ENCODE data around the gene MRPL17.

MRPL17 gene

GRCh38 chr11:6654281-6655019 lies 28.7 kb downstream of the MRPL17 start:
- Histone ChIP-seq H3K4me3 (peak overlapping the region; percentile 77), H3K27ac (peak overlapping the region; percentile 67 to 82)
- no peak for DNase-seq (ENCODE audit: low spot score)
- no peak for TF ChIP-seq CTCF (IDR thresholded peaks at IDR 0.05)

- no peak overlapping the region for H3K4me3 ChIP-seq
- H3K27ac ChIP-seq: no peak overlapping the region
- no peak for TF ChIP-seq CTCF (IDR thresholded peaks at IDR 0.05)
- no peak for DNase-seq (ENCODE audit: low spot score)
Observed at GRCh38 chr11:6653656-6654055, 29.5 kb downstream of the MRPL17 start.

- no peak overlapping the region for H3K4me3 ChIP-seq
- no peak overlapping the region for H3K27ac ChIP-seq
- no peak for DNase-seq (ENCODE audit: low spot score)
- TF ChIP-seq CTCF (IDR thresholded peaks at IDR 0.05): no peak
Observed at GRCh38 chr11:6653097-6653496, 30.0 kb downstream of the MRPL17 start.

GRCh38 chr11:6652182-6652581 lies 31.0 kb downstream of the MRPL17 start:
- no peak for DNase-seq (ENCODE audit: low spot score)
- Histone ChIP-seq H3K4me3 (no peak overlapping the region), H3K27ac (no peak overlapping the region)
- TF ChIP-seq CTCF (IDR thresholded peaks at IDR 0.05): no peak

GRCh38 chr11:6650980-6651379 lies 32.2 kb downstream of the MRPL17 start:
- no peak overlapping the region for H3K27ac ChIP-seq
- DNase-seq (ENCODE audit: low spot score): no peak
- no peak for TF ChIP-seq CTCF (IDR thresholded peaks at IDR 0.05)
- no peak overlapping the region for H3K4me3 ChIP-seq

- no peak for TF ChIP-seq CTCF (IDR thresholded peaks at IDR 0.05)
Observed at GRCh38 chr11:6650104-6650503, 33.0 kb downstream of the MRPL17 start.

GRCh38 chr11:6648501-6648900 lies 34.6 kb downstream of the MRPL17 start:
- peak overlapping the region in 1 of 2 donors; percentile 86 for H3K27ac ChIP-seq

More at GRCh38 chr11:6650104-6650503, 33.0 kb downstream of the MRPL17 start:
- H3K4me3 ChIP-seq: no peak overlapping the region
- no peak overlapping the region for H3K27ac ChIP-seq
- DNase-seq (ENCODE audit: low spot score): no peak

More at GRCh38 chr11:6648501-6648900, 34.6 kb downstream of the MRPL17 start:
- no peak for TF ChIP-seq CTCF (IDR thresholded peaks at IDR 0.05)
- no peak for DNase-seq (ENCODE audit: low spot score)
- H3K4me3 ChIP-seq: no peak overlapping the region
